Measurements from ENCODE around the gene CDH6.

DNA sequence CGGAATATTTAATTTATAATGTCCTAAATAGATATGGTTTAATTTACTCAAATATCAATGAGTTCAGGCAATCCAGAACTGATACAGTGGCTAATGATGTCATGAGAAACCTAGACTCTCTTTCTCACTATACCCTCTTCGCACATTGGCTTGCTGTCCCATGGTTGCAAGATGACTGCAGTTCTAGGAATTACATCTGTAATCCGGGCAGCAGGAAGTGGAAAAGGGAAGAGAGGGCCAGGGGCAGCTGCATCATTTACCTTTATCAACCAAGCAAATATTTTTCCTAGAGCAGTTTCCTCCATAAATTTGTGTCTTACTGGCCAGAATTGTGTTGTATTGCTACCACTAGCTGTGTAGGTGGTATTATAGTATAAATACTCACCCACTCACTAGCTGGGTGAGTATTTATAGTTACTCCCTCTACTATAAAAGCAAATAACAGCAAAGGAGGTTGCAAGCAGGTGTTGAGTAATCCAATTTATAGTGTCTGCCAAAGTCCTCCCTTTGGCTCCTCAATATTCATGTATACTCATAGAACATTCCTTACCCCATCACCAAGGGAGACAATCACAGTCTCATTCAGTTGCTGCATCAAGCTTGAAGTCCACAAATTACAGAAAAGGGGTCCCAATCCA, 169.6 kb downstream of the CDH6 start:
- TF ChIP-seq GATA2 (IDR thresholded peaks at IDR 0.05; ENCODE audit: low read depth, low read length) = no peak
- TF ChIP-seq GATA3 (IDR thresholded peaks at IDR 0.05; ENCODE audit: low read depth, low read length) = no peak
